K562 (cell line): ENCODE data around the gene CBS. TPM values are rescaled to one million over a fixed set of nuclear protein-coding genes. Genes with fewer than 3 reads are reported as not detected.

Experiments
- BRCA1 ChIP-seq, 2 experiments: fragments of 450-650 bp in 1 of 2; sonication (generic) in 1 of 2; formaldehyde crosslinking in 1 of 2; IDR thresholded peaks; 2 replicates each; pipeline versions ENCODE4 v1.5.0 to v1.6.1; 2017 to 2020; ENCODE audit warnings: mild to moderate bottlenecking in 1 of 2, missing genetic modification reagents in 1 of 2
- BRD4 ChIP-seq: fragments of 200-600 bp; sonication (generic); IDR thresholded peaks from 2 replicates; pipeline ENCODE4 v1.6.1; 2017; ENCODE audit warnings: inconsistent platforms
- CBFA2T3 ChIP-seq: fragments of 450-650 bp; IDR thresholded peaks from 2 replicates; pipeline ENCODE4 v1.6.1; 2017
- CXXC5 ChIP-seq: fragments of 250-450 bp; sonication (Bioruptor Pico); IDR thresholded peaks from 2 replicates; pipeline ENCODE4 v1.8.0; 2022; ENCODE audit warnings: inconsistent platforms, mild to moderate bottlenecking, moderate library complexity
- DPF2 ChIP-seq: fragments of 450-650 bp; IDR thresholded peaks from 2 replicates; pipeline ENCODE4 v1.6.1; 2016
- FOXA1 ChIP-seq: fragments of 450-650 bp; IDR thresholded peaks from 2 replicates; pipeline ENCODE4 v1.6.1; 2016; ENCODE audit warnings: mild to moderate bottlenecking, borderline replicate concordance
- FOXJ2 ChIP-seq: fragments of 200-800 bp; sonication (Bioruptor generic); IDR thresholded peaks from 2 replicates; pipeline ENCODE4 v1.6.1; 2016; ENCODE audit warnings: missing genetic modification characterization, missing compliant biosample characterization
- KDM1A ChIP-seq, 2 experiments: fragments of 450-650 bp; IDR thresholded peaks; 2 replicates each; pipeline ENCODE4 v1.6.1; 2016; ENCODE audit warnings: mild to moderate bottlenecking in 2 of 2
- MCM7 ChIP-seq, 2 experiments: fragments of 450-650 bp; IDR thresholded peaks; 2 replicates each; pipeline ENCODE4 v1.6.1; 2016 to 2018
- MYBL2 ChIP-seq, 2 experiments: fragments of 450-650 bp in 1 of 2; sonication (generic) in 1 of 2; formaldehyde crosslinking in 1 of 2; IDR thresholded peaks; 2 replicates each; pipeline versions ENCODE4 v1.6.1 to v1.8.1; 2017 to 2022; ENCODE audit warnings: borderline replicate concordance in 1 of 2, inconsistent platforms in 1 of 2, low read depth in 1 of 2, mild to moderate bottlenecking in 1 of 2, missing genetic modification reagents in 1 of 2, moderate library complexity in 1 of 2
- NR2C1 ChIP-seq, 2 experiments: fragments of 450-650 bp; IDR thresholded peaks; 2 replicates each; pipeline ENCODE4 v1.6.1; 2017; ENCODE audit warnings: mild to moderate bottlenecking in 2 of 2, antibody characterized with exemption in 1 of 2, inconsistent platforms in 1 of 2, missing compliant biosample characterization in 1 of 2, missing genetic modification characterization in 1 of 2
- PRMT5 ChIP-seq: sonication (generic); formaldehyde crosslinking; IDR thresholded peaks from 2 replicates; pipeline ENCODE4 v1.5.0; 2020; ENCODE audit warnings: missing genetic modification reagents
- PURB ChIP-seq: sonication (generic); formaldehyde crosslinking; IDR thresholded peaks from 2 replicates; pipeline ENCODE4 v1.9.0; 2021; ENCODE audit warnings: low read depth, mild to moderate bottlenecking, missing genetic modification reagents
- RBBP5 ChIP-seq: fragments of 200-600 bp; sonication (generic); IDR thresholded peaks from 2 replicates; pipeline ENCODE4 v1.6.1; 2012; ENCODE audit warnings: borderline replicate concordance, mild to moderate bottlenecking, low read length, control low read depth, inconsistent platforms; ENCODE audit not compliant: insufficient read depth, poor library complexity, severe bottlenecking
- SLC30A9 ChIP-seq: fragments of 250-450 bp; sonication (Bioruptor Pico); IDR thresholded peaks from 2 replicates; pipeline ENCODE4 v1.8.0; 2022; ENCODE audit warnings: mild to moderate bottlenecking, moderate library complexity
- SOX6 ChIP-seq: fragments of 450-650 bp; IDR thresholded peaks from 2 replicates; pipeline ENCODE4 v1.6.1; 2014; ENCODE audit warnings: mild to moderate bottlenecking
- SREBF2 ChIP-seq: sonication (generic); formaldehyde crosslinking; IDR thresholded peaks from 2 replicates; pipeline ENCODE4 v1.4.0; 2020; ENCODE audit warnings: mild to moderate bottlenecking, missing genetic modification reagents
- TARDBP ChIP-seq: fragments of 450-650 bp; IDR thresholded peaks from 2 replicates; pipeline ENCODE4 v1.6.1; 2016
- TCF3 ChIP-seq: sonication (generic); formaldehyde crosslinking; IDR thresholded peaks from 2 replicates; pipeline ENCODE4 v1.4.0; 2020; ENCODE audit warnings: mild to moderate bottlenecking, missing genetic modification reagents
- TEAD4 ChIP-seq, 2 experiments: sonication (generic) in 1 of 2; formaldehyde crosslinking in 1 of 2; IDR thresholded peaks; 2 replicates each; pipeline versions ENCODE4 v1.6.1 to v1.8.0; 2012 to 2022; ENCODE audit warnings: borderline replicate concordance in 1 of 2, inconsistent platforms in 1 of 2, low read length in 1 of 2, mild to moderate bottlenecking in 1 of 2, missing genetic modification reagents in 1 of 2
- XRCC5 ChIP-seq: fragments of 200-400 bp; formaldehyde crosslinking; IDR thresholded peaks from 2 replicates; pipeline ENCODE4 v1.6.1; 2017; ENCODE audit warnings: low read depth, mild to moderate bottlenecking, low read length
- ZNF507 ChIP-seq: conservative IDR thresholded peaks from 2 replicates; pipeline ENCODE4 v1.6.1; 2017; ENCODE audit warnings: missing genetic modification characterization, missing compliant biosample characterization
- ZNF695 ChIP-seq: fragments of 450-650 bp; formaldehyde crosslinking; IDR thresholded peaks from 2 replicates; pipeline ENCODE4 v1.4.0; 2020; ENCODE audit warnings: mild to moderate bottlenecking, moderate library complexity
- polyA plus RNA-seq, 8 experiments: library from polyadenylated mRNA; depleted of rRNA in 4 of 8; stranded (reverse) in 5 of 8; unstranded in 3 of 8; fragments of >200 nt; fragmentation: Nextera tagmentation in 2 of 8; fragmentation: Illumina TruSeq in 1 of 8; extraction: Ambion mirVana in 2 of 8; extraction: Trizol in 1 of 8; gene quantifications; 2 replicates each; pipeline versions ENCODE4 v1.2.1 to v1.2.3, GENCODE V29; 2011 to 2014; ENCODE audit warnings: inconsistent platforms in 1 of 8, missing spikeins in 1 of 8
- total RNA-seq, 7 experiments: library from RNA; depleted of rRNA in 6 of 7; stranded (reverse); fragments of >200 nt in 6 of 7; fragmentation: Illumina TruSeq in 2 of 7; extraction: Trizol in 2 of 7; gene quantifications; 2 replicates each; pipeline versions ENCODE4 v1.2.1 to v1.2.3, GENCODE V29; 2011 to 2021; ENCODE audit warnings: low replicate concordance in 1 of 7
- TF ChIP-seq, protein P1 (sequence below), 2 experiments: fragments of 250-450 bp in 1 of 2; fragments of 450-650 bp in 1 of 2; sonication (Bioruptor Pico) in 1 of 2; IDR thresholded peaks; 2 replicates each; pipeline versions ENCODE4 v1.6.1 to v1.8.0; 2016 to 2021; ENCODE audit warnings: mild to moderate bottlenecking in 2 of 2, moderate library complexity in 2 of 2, missing compliant biosample characterization in 1 of 2, missing genetic modification characterization in 1 of 2
- TF ChIP-seq, protein P2 (sequence below): IDR thresholded peaks from 2 replicates; pipeline ENCODE4 v1.6.1; 2012; ENCODE audit warnings: low read depth, low read length, improper control_type of control experiment, borderline replicate concordance
- TF ChIP-seq, protein P3 (sequence below): IDR thresholded peaks from 3 replicates; pipeline ENCODE4 v1.6.1; 2011; ENCODE audit warnings: borderline replicate concordance, mild to moderate bottlenecking, moderate library complexity; ENCODE audit not compliant: insufficient read length; ENCODE audit errors: extremely low read depth

The CBS gene
- total and polyA plus RNA-seq, 9 of the 15 experiments (the other 6 are each of a cell fraction or from before 2014, with no cell fraction given) = 4.6 to 472 (median 152) TPM

DNA sequence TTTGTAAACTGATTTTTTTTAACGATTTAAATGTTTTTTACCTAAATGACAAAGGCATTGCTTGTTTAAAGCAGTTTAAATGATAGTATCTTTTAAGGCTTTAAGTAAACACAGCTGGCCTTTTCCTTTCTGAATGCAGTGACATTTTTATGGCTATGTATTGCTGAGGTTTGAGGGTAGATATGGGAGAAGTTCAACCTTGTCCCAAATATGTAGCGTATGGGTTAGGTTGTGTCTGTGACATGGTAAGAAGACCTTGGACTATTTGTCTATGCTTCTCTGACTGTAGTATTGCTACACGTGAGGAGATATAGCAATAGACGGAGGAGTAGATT, 68.8 kb downstream of the CBS start (continued):
- TF ChIP-seq XRCC5 = no peak
- TF ChIP-seq DPF2 = no peak; the same call in 1 of the 2 replicates
- peak; percentile 59 for TF ChIP-seq CBFA2T3
- no peak for TF ChIP-seq SLC30A9 (CRISPR knock-in tag)
- no peak for TF ChIP-seq PURB (CRISPR knock-in tag)
- no peak for TF ChIP-seq BRD4
- peak; percentile 63; the same call in 1 of the 2 replicates for TF ChIP-seq FOXA1
- TF ChIP-seq, protein P1, sequence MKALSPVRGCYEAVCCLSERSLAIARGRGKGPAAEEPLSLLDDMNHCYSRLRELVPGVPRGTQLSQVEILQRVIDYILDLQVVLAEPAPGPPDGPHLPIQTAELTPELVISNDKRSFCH (CRISPR knock-in tag; IDR thresholded peaks at IDR 0.05) = no peak
- TF ChIP-seq, protein P1 (tag; IDR thresholded peaks at IDR 0.05) = peak; percentile 89
- TF ChIP-seq ZNF695 (CRISPR knock-in tag) = no peak
- no peak for TF ChIP-seq ZNF507 (tag)
- peak; percentile 42; the same call in 1 of the 2 replicates for TF ChIP-seq TCF3
- no peak for TF ChIP-seq BRCA1 (IDR thresholded peaks at IDR 0.05)
- no peak for TF ChIP-seq BRCA1 (CRISPR knock-in tag; IDR thresholded peaks at IDR 0.05)
- TF ChIP-seq RBBP5 = no peak
- no peak for TF ChIP-seq PRMT5 (CRISPR knock-in tag)
- no peak; the same call in 1 of the 2 replicates for TF ChIP-seq TEAD4 (IDR thresholded peaks at IDR 0.05; ENCODE audit: low read length)
- no peak for TF ChIP-seq TEAD4 (CRISPR knock-in tag; IDR thresholded peaks at IDR 0.05; ENCODE audit: borderline replicate concordance)
- TF ChIP-seq SREBF2 (CRISPR knock-in tag) = no peak
- TF ChIP-seq MCM7 (IDR thresholded peaks at IDR 0.05) = no peak
- TF ChIP-seq FOXJ2 (tag) = no peak
- TF ChIP-seq, protein P2, sequence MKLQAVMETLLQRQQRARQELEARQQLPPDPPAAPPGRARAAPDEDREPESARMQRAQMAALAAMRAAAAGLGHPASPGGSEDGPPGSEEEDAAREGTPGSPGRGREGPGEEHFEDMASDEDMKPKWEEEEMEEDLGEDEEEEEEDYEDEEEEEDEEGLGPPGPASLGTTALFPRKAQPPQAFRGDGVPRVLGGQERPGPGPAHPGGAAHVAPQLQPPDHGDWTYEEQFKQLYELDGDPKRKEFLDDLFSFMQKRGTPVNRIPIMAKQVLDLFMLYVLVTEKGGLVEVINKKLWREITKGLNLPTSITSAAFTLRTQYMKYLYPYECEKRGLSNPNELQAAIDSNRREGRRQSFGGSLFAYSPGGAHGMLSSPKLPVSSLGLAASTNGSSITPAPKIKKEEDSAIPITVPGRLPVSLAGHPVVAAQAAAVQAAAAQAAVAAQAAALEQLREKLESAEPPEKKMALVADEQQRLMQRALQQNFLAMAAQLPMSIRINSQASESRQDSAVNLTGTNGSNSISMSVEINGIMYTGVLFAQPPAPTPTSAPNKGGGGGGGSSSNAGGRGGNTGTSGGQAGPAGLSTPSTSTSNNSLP = no peak
- TF ChIP-seq NR2C1 (IDR thresholded peaks at IDR 0.05) = no peak
- TF ChIP-seq NR2C1 (tag; IDR thresholded peaks at IDR 0.05) = no peak
- no peak for TF ChIP-seq MYBL2 (IDR thresholded peaks at IDR 0.05; ENCODE audit: low read depth)
- no peak for TF ChIP-seq MYBL2 (CRISPR knock-in tag; IDR thresholded peaks at IDR 0.05; ENCODE audit: borderline replicate concordance)
- TF ChIP-seq KDM1A (IDR thresholded peaks at IDR 0.05) = peak; percentile 80 to 86
- TF ChIP-seq TARDBP = no peak
- TF ChIP-seq CXXC5 = no peak
- peak; percentile 72 for TF ChIP-seq SOX6
- TF ChIP-seq, protein P3, sequence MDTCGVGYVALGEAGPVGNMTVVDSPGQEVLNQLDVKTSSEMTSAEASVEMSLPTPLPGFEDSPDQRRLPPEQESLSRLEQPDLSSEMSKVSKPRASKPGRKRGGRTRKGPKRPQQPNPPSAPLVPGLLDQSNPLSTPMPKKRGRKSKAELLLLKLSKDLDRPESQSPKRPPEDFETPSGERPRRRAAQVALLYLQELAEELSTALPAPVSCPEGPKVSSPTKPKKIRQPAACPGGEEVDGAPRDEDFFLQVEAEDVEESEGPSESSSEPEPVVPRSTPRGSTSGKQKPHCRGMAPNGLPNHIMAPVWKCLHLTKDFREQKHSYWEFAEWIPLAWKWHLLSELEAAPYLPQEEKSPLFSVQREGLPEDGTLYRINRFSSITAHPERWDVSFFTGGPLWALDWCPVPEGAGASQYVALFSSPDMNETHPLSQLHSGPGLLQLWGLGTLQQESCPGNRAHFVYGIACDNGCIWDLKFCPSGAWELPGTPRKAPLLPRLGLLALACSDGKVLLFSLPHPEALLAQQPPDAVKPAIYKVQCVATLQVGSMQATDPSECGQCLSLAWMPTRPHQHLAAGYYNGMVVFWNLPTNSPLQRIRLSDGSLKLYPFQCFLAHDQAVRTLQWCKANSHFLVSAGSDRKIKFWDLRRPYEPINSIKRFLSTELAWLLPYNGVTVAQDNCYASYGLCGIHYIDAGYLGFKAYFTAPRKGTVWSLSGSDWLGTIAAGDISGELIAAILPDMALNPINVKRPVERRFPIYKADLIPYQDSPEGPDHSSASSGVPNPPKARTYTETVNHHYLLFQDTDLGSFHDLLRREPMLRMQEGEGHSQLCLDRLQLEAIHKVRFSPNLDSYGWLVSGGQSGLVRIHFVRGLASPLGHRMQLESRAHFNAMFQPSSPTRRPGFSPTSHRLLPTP = no peak
